Suprapubic skin (tissue), 4 donors: Measurements from ENCODE around the gene CREB5.

Experiments used
- CTCF ChIP-seq, 2 donors: fragments of 200-600 bp in 1 of 2; fragments of 450-650 bp in 1 of 2; sonication (generic) in 1 of 2; IDR thresholded peaks; one replicate each; pipeline ENCODE4 v1.5.1; 2016 to 2019; ENCODE audit warnings: antibody characterized with exemption in 2 of 2, mild to moderate bottlenecking in 1 of 2, moderate library complexity in 1 of 2
- POLR2A ChIP-seq, 2 donors: fragments of 450-650 bp; IDR thresholded peaks; one replicate each; pipeline ENCODE4 v1.6.1; 2017; ENCODE audit warnings: antibody characterized with exemption in 2 of 2, mild to moderate bottlenecking in 2 of 2, moderate library complexity in 2 of 2
- POLR2AphosphoS5 ChIP-seq, 3 donors: sonication (generic); formaldehyde crosslinking; IDR thresholded peaks; one replicate each; pipeline ENCODE4 v1.6.1; 2017; ENCODE audit warnings: antibody characterized with exemption in 3 of 3

DNA sequence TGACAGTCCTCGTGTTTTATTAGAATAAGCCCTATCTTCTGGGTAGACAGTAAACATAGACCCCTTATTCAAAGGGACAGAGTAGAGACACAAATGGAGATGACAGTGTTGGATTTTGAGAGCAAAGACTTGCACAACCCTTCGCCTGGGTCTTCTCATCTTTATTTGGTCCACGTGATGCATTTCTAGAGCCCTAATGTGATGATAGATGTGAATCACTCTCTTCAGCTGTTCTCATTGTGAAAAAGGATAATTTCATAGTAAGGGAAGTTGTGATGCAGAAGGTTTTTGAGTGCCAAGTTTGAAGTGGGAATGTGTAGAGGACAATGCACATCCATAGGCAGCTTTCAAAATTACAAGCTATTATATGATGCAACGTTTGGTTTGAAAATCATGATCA lies 86.3 kb downstream of the CREB5 start:
- TF ChIP-seq CTCF (IDR thresholded peaks at IDR 0.05) (no peak), POLR2A (IDR thresholded peaks at IDR 0.05) (no peak), POLR2AphosphoS5 (IDR thresholded peaks at IDR 0.05) (no peak)
